ENCODE data around the gene PLTP. TPM values are rescaled to one million over a fixed set of nuclear protein-coding genes. Genes with fewer than 3 reads are reported as not detected.
A peak's percentile ranks its signal among the peaks of the same experiment; 100 is the strongest.

PLTP gene
- total and polyA plus RNA-seq, 2 of the 13 experiments (the other 11 are each of a cell fraction or from before 2014, with no cell fraction given), result 16.9 to 28.6 TPM

DNA sequence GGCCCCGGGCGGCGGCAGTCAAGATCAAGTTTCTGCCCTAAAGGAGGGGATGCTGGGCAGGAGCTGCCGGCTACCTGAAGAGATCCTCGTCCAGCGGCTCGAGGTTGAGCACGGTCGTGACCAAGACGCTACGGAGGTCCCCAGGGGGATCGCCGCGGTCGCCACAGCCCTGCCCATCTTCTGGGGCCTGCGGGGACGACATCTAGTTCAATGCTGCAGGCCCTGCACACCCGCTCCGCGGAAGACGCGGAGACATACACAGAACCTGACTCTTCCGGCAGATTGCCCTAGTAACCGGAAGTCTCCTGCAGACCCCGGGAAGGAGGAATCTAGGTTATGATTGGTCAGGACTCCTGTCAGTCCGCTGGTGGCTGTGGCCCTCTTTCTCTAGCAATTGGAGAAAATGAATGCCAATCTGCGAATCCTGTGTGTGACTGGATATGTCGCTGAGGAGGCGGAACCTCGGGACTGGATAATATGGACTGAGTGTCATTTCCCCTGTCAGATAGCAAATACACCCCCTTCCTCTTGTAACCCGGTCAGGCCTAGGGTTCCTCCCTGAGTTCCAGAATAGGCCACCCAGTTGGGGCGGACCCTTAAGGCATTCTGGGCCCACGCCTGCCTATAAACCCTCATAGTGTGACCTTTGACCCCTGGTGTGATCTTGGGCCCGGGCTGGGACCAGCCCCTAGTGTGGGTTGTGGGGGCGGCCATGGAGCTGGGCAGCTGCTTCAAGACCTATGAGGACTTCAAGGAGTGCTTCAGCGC, 54.7 kb downstream of the PLTP start, which contains the start of the genes ACOT8 and ZSWIM3 (continued):
- TF ChIP-seq HNRNPUL1 (IDR thresholded peaks at IDR 0.05; ENCODE audit: low read depth, low read length) (no peak), MTA1 (CRISPR knock-in tag; IDR thresholded peaks at IDR 0.05; ENCODE audit: borderline replicate concordance) (no peak), PHF21A (CRISPR knock-in tag; IDR thresholded peaks at IDR 0.05) (peak; percentile 89), ZNF672 (CRISPR knock-in tag; IDR thresholded peaks at IDR 0.05) (no peak), ZNF782 (CRISPR knock-in tag; IDR thresholded peaks at IDR 0.05; ENCODE audit: borderline replicate concordance) (no peak), U2AF1 (optimal IDR thresholded peaks at IDR 0.05; ENCODE audit: low read depth, low read length) (no peak), ATM (IDR thresholded peaks at IDR 0.05; ENCODE audit: borderline replicate concordance) (no peak), CHD4 (IDR thresholded peaks at IDR 0.05; ENCODE audit: borderline replicate concordance, low read length) (no peak), ZNF20 (CRISPR knock-in tag; IDR thresholded peaks at IDR 0.05) (peak; percentile 84; the same call in 1 of the 2 replicates), ZNF674 (CRISPR knock-in tag; IDR thresholded peaks at IDR 0.05; ENCODE audit: low read depth) (no peak; the same call in 1 of the 2 replicates), NONO (IDR thresholded peaks at IDR 0.05) (no peak), NONO (CRISPR knock-in tag; conservative IDR thresholded peaks at IDR 0.05) (no peak), DNMT3B (CRISPR knock-in tag; conservative IDR thresholded peaks at IDR 0.05) (no peak), ISL2 (CRISPR knock-in tag; IDR thresholded peaks at IDR 0.05) (peak; percentile 21; the same call in 1 of the 2 replicates), ERF (CRISPR knock-in tag; IDR thresholded peaks at IDR 0.05) (peak; percentile 85)
- TF ChIP-seq, protein P1, sequence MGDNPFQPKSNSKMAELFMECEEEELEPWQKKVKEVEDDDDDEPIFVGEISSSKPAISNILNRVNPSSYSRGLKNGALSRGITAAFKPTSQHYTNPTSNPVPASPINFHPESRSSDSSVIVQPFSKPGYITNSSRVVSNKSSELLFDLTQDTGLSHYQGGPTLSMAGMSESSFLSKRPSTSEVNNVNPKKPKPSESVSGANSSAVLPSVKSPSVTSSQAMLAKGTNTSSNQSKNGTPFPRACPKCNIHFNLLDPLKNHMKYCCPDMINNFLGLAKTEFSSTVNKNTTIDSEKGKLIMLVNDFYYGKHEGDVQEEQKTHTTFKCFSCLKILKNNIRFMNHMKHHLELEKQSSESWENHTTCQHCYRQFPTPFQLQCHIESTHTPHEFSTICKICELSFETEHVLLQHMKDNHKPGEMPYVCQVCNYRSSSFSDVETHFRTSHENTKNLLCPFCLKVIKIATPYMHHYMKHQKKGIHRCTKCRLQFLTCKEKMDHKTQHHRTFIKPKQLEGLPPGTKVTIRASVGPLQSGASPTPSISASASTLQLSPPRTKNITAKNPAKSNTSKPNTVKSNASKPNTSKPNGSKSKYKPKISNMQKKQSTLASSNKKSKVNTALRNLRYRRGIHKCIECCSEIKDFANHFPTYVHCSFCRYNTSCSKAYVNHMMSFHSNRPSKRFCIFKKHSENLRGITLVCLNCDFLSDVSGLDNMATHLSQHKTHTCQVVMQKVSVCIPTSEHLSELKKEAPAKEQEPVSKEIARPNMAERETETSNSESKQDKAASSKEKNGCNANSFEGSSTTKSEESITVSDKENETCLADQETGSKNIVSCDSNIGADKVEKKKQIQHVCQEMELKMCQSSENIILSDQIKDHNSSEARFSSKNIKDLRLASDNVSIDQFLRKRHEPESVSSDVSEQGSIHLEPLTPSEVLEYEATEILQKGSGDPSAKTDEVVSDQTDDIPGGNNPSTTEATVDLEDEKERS (CRISPR knock-in tag; IDR thresholded peaks at IDR 0.05), result peak; percentile 72; the same call in 1 of the 2 replicates
- TF ChIP-seq, protein P2, sequence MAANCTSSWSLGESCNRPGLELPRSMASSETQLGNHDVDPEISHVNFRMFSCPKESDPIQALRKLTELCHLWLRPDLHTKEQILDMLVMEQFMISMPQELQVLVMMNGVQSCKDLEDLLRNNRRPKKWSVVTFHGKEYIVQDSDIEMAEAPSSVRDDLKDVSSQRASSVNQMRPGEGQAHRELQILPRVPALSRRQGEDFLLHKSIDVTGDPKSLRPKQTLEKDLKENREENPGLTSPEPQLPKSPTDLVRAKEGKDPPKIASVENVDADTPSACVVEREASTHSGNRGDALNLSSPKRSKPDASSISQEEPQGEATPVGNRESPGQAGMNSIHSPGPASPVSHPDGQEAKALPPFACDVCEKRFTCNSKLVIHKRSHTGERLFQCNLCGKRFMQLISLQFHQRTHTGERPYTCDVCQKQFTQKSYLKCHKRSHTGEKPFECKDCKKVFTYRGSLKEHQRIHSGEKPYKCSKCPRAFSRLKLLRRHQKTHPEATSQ (CRISPR knock-in tag; IDR thresholded peaks at IDR 0.05; ENCODE audit: borderline replicate concordance), result peak; percentile 84
- TF ChIP-seq, protein P3, sequence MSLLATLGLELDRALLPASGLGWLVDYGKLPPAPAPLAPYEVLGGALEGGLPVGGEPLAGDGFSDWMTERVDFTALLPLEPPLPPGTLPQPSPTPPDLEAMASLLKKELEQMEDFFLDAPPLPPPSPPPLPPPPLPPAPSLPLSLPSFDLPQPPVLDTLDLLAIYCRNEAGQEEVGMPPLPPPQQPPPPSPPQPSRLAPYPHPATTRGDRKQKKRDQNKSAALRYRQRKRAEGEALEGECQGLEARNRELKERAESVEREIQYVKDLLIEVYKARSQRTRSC (CRISPR knock-in tag; IDR thresholded peaks at IDR 0.05; ENCODE audit: low read depth), result no peak
- TF ChIP-seq, protein P4, sequence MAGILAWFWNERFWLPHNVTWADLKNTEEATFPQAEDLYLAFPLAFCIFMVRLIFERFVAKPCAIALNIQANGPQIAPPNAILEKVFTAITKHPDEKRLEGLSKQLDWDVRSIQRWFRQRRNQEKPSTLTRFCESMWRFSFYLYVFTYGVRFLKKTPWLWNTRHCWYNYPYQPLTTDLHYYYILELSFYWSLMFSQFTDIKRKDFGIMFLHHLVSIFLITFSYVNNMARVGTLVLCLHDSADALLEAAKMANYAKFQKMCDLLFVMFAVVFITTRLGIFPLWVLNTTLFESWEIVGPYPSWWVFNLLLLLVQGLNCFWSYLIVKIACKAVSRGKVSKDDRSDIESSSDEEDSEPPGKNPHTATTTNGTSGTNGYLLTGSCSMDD (CRISPR knock-in tag; IDR thresholded peaks at IDR 0.05), result no peak
- TF ChIP-seq, protein P5, sequence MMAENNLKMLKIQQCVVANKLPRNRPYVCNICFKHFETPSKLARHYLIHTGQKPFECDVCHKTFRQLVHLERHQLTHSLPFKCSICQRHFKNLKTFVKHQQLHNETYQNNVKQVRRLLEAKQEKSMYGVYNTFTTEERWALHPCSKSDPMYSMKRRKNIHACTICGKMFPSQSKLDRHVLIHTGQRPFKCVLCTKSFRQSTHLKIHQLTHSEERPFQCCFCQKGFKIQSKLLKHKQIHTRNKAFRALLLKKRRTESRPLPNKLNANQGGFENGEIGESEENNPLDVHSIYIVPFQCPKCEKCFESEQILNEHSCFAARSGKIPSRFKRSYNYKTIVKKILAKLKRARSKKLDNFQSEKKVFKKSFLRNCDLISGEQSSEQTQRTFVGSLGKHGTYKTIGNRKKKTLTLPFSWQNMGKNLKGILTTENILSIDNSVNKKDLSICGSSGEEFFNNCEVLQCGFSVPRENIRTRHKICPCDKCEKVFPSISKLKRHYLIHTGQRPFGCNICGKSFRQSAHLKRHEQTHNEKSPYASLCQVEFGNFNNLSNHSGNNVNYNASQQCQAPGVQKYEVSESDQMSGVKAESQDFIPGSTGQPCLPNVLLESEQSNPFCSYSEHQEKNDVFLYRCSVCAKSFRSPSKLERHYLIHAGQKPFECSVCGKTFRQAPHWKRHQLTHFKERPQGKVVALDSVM (CRISPR knock-in tag; IDR thresholded peaks at IDR 0.05), result no peak; the same call in none of the 2 replicates
- TF ChIP-seq, protein P6, sequence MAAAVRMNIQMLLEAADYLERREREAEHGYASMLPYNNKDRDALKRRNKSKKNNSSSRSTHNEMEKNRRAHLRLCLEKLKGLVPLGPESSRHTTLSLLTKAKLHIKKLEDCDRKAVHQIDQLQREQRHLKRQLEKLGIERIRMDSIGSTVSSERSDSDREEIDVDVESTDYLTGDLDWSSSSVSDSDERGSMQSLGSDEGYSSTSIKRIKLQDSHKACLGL (CRISPR knock-in tag; IDR thresholded peaks at IDR 0.05), result peak; percentile 88

All from HepG2 (cell line).